Raji (cell line): ENCODE data around the gene AADACL3.

Source experiments
- POLR2A ChIP-seq: IDR thresholded peaks from 2 replicates; pipeline ENCODE4 v1.6.1; 2011; ENCODE audit warnings: low read depth, low read length, control low read depth; ENCODE audit not compliant: insufficient read depth

Gene AADACL3

DNA sequence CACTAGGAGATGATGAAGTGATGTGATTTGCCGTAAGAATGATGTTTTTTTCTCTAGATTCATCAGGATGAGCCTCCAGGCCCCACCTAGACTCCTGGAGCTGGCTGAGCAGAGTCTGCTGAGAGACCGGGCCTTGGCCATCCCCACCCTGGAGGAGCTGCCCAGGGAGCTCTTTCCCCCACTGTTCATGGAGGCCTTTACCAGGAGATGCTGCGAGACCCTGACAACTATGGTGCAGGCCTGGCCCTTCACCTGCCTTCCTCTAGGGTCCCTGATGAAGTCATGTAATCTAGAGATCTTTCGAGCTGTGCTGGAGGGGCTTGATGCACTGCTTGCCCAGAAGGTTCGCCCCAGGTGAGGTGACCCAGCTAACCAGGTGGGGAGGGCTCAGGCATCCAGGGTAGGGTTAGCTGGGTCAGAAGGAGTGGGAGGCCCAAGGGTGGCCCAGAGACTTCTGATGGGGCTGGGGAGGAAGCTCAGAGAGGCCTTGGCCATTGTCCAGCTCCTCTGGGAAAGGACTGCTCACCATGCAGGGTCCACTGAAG lies 59.0 kb downstream of the AADACL3 start:
- TF ChIP-seq POLR2A = no peak

DNA sequence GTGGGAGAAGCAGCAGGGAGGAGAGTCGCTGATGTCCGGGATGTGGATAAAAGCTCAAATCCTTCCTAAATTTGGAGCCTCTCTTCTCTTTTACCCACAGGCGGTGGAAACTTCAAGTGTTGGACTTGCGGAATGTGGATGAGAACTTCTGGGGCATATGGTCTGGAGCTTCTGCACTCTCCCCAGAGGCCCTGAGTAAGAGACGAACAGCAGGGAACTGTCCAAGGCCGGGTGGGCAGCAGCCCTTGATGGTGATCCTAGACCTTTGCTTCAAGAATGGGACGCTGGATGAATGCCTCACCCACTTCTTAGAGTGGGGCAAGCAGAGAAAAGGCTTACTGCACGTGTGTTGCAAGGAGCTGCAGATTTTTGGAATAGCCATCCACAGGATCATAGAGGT lies 59.5 kb downstream of the AADACL3 start:
- no peak for TF ChIP-seq POLR2A

DNA sequence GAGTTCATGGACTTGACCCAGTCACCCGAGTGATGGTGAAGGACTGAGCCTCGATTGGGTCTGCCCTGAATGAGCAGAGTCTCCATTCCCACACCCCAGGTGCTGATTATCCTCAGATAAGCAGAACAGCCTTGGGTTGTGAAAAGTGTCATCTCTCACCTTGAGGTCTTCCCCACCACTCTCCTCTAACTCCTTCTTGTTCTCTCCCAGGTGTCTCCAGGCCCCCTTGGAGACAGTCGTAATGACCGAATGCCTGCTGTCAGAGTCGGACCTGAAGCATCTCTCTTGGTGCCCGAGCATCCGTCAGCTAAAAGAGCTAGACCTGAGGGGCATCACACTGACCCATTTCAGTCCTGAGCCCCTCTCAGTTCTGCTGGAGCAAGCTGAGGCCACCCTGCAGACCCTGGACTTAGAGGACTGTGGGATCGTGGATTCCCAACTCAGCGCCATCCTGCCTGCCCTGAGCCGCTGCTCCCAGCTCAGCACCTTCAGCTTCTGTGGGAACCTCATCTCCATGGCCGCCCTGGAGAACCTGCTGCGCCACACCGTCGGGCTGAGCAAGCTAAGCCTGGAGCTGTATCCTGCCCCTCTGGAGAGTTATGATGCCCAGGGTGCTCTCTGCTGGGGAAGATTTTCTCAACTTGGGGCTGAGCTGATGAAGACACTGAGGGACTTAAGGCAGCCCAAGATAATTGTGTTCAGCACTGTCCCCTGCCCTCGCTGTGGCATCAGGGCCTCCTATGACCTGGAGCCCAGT lies 61.1 kb downstream of the AADACL3 start:
- TF ChIP-seq POLR2A = no peak
